GM12873 (cell line): Measurements from ENCODE around the gene FAM89B.

Experiments used
- TF ChIP-seq, protein P1 (sequence below): IDR thresholded peaks from 2 replicates; pipeline ENCODE4 v1.5.1; 2012; ENCODE audit warnings: low read depth, mild to moderate bottlenecking, moderate library complexity, low read length, control low read depth; ENCODE audit not compliant: insufficient read depth; ENCODE audit errors: missing control alignments

FAM89B gene

DNA sequence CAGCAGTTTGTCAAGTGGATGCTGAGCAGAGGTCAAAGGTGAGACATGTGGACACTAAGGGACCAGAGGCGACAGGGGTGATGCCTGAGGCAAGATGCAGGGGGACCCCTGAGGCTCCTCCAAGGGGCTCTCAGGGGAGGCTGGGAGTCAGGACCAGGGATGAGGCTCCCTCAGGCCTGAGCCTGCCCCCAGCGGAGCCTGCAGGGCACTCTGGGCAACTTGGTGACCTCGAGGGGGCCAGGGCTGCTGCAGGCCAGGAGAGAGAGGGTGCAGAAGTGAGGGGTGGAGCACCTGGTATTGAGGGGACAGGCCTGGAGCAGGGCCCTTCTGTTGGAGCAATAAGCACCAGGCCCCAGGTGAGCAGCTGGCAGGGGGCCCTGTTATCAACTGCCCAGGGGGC is 9.6 kb downstream of the FAM89B start:
- TF ChIP-seq, protein P1, sequence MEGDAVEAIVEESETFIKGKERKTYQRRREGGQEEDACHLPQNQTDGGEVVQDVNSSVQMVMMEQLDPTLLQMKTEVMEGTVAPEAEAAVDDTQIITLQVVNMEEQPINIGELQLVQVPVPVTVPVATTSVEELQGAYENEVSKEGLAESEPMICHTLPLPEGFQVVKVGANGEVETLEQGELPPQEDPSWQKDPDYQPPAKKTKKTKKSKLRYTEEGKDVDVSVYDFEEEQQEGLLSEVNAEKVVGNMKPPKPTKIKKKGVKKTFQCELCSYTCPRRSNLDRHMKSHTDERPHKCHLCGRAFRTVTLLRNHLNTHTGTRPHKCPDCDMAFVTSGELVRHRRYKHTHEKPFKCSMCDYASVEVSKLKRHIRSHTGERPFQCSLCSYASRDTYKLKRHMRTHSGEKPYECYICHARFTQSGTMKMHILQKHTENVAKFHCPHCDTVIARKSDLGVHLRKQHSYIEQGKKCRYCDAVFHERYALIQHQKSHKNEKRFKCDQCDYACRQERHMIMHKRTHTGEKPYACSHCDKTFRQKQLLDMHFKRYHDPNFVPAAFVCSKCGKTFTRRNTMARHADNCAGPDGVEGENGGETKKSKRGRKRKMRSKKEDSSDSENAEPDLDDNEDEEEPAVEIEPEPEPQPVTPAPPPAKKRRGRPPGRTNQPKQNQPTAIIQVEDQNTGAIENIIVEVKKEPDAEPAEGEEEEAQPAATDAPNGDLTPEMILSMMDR: no peak

GRCh38 chr11:65583589-65583988 is 11.3 kb downstream of the FAM89B start:
- TF ChIP-seq, protein P1: no peak

DNA sequence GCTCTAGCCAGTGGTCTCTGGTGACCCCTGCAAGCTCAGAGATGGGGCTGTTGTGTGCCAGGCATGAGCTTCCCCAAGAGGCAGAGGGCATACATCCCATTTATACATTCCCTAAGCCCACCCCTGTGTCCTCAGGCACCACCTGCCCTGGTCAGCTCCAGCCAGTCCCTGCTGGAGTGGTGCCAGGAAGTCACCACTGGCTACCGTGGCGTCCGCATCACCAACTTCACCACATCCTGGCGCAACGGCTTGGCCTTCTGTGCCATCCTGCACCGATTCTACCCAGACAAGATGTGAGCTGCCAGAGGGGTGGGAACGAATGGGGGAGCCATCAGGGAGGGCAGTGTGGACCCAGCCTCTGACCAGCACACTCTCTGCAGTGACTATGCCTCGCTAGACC is 11.8 kb downstream of the FAM89B start:
- TF ChIP-seq, protein P1: no peak

GRCh38 chr11:65584723-65585171 is 12.4 kb downstream of the FAM89B start:
- TF ChIP-seq, protein P1: no peak

DNA sequence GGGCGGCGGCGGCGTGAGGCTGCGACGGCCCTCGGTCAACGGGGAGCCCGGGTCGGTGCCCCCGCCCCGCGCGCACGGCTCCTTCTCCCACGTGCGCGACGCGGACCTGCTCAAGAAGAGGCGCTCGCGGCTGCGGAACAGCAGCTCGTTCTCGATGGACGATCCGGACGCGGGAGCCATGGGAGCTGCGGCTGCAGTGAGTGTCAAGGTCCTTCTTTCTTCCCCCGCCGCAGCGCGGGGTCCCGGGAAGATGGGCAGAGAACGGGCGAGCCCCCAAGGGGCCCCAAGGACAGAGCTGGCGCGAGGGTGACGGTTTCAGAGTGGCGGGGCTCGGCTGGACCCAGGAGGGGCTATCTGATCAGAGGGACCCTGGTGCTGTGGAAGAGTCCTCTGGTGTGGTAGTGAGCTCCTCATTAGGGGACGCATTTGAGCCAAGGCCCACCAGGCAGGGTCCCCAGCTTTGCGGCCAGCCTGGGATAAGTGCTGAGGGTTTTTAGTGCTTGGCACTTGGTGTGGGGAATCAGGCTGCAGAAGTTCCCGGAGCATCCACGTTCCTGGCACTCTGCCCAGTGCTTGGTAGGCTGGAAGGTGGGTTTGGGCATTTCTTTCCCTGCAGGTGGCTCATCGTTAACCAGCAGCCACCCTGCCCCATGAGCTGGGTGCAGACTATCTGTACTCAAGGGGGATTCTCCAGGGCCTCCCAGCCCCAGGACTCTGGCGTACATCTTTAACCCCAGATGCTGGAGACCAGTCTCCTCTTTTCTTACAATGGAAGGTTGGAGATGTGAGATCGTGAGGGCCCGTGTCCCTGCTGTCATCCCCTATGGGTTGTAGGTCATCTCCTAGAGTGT is 13.3 kb downstream of the FAM89B start:
- TF ChIP-seq, protein P1: no peak

- TF ChIP-seq, protein P1: no peak
Measured at GRCh38 chr11:65586247-65586630, 13.9 kb downstream of the FAM89B start.

- TF ChIP-seq, protein P1: no peak
Measured at GRCh38 chr11:65586676-65587075, 14.3 kb downstream of the FAM89B start.
